ENCODE data around the gene DCBLD2.

Gene DCBLD2

DNA sequence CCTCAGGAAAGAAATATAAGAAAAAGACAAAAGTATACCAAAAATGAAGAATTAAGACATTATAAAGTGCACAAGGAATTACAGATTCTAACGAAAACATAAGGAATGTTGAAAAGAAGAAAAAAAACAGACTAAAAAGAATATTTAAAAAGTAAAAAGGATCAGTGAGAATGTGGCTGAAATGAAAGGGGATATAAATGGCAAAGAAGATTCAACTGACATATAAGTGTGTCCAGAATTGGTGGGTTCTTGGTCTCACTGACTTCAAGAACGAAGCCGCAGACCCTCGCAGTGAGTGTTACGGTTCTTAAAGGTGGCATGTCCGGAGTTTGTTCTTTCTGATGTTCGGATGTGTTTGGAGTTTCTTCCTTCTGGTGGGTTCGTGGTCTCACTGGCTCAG is 44.8 kb downstream of the DCBLD2 start:
- Histone ChIP-seq H3K4me1 (no peaks in the 10 kb centered on the region), H3K4me2 (ENCODE audit: low read length) (no peak overlapping the region), H3K9ac (no peak overlapping the region), H3K27me3 (ENCODE audit: control insufficient read depth, insufficient read depth, low read length) (no peaks in the 10 kb centered on the region), H2AFZ (no peak overlapping the region), H3K36me3 (ENCODE audit: control insufficient read depth, insufficient read depth, low read length) (no peaks in the 10 kb centered on the region), H3K4me3 (ENCODE audit: low read depth, low read length) (no peak overlapping the region), H3K79me2 (no peaks in the 10 kb centered on the region), H3K27ac (no peak overlapping the region), H3K9me3 (ENCODE audit: control insufficient read depth, low read length) (no peaks in the 10 kb centered on the region)
- TF ChIP-seq, protein P1, sequence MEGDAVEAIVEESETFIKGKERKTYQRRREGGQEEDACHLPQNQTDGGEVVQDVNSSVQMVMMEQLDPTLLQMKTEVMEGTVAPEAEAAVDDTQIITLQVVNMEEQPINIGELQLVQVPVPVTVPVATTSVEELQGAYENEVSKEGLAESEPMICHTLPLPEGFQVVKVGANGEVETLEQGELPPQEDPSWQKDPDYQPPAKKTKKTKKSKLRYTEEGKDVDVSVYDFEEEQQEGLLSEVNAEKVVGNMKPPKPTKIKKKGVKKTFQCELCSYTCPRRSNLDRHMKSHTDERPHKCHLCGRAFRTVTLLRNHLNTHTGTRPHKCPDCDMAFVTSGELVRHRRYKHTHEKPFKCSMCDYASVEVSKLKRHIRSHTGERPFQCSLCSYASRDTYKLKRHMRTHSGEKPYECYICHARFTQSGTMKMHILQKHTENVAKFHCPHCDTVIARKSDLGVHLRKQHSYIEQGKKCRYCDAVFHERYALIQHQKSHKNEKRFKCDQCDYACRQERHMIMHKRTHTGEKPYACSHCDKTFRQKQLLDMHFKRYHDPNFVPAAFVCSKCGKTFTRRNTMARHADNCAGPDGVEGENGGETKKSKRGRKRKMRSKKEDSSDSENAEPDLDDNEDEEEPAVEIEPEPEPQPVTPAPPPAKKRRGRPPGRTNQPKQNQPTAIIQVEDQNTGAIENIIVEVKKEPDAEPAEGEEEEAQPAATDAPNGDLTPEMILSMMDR (IDR thresholded peaks at IDR 0.05) = no peak

DNA sequence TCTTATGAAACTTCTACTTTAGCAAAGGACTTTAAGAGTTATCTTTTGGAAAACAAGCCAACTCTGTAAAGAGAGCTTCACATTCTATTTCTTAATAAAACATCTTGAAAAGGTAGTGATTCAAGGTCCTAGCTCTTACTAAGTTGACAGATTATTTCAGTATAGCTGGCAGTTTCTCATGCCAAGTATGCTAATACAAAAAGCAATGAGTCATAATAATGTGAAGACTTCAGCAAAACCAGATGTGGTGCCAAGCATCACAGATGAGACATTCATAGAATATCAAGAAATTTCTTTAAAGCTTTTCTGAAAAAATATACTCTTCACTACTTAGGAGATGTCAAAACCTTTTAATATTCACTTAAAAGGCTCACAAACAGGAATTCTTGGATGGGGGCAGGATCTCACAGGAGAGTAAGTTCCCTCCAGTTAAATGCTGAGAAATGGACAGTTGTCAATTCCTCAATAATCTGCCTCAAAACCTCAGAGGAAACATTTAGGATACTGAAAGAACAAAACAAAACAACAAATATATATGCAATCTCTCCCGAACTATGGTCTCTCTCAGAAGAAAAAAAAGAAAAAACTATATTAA is 45.6 kb downstream of the DCBLD2 start:
- TF ChIP-seq, protein P1 (IDR thresholded peaks at IDR 0.05) = no peak
- H3K27me3 ChIP-seq (ENCODE audit: control insufficient read depth, insufficient read depth, low read length) = no peaks in the 10 kb centered on the region
- H3K4me3 ChIP-seq (ENCODE audit: low read depth, low read length) = no peak overlapping the region
- no peak overlapping the region for H3K9ac ChIP-seq
- H3K4me1 ChIP-seq = no peaks in the 10 kb centered on the region
- H3K9me3 ChIP-seq (ENCODE audit: control insufficient read depth, low read length) = no peaks in the 10 kb centered on the region
- H2AFZ ChIP-seq = no peak overlapping the region
- H3K27ac ChIP-seq = no peak overlapping the region
- H3K4me2 ChIP-seq (ENCODE audit: low read length) = no peak overlapping the region
- no peaks in the 10 kb centered on the region for H3K79me2 ChIP-seq
- H3K36me3 ChIP-seq (ENCODE audit: control insufficient read depth, insufficient read depth, low read length) = no peaks in the 10 kb centered on the region

- H3K36me3 ChIP-seq (ENCODE audit: control insufficient read depth, insufficient read depth, low read length) = no peaks in the 10 kb centered on the region
- H3K4me2 ChIP-seq (ENCODE audit: low read length) = no peak overlapping the region
- H3K9ac ChIP-seq = no peak overlapping the region
- no peak overlapping the region for H2AFZ ChIP-seq
- TF ChIP-seq, protein P1 (IDR thresholded peaks at IDR 0.05) = no peak
- no peaks in the 10 kb centered on the region for H3K79me2 ChIP-seq
- no peaks in the 10 kb centered on the region for H3K9me3 ChIP-seq (ENCODE audit: control insufficient read depth, low read length)
- no peaks in the 10 kb centered on the region for H3K27me3 ChIP-seq (ENCODE audit: control insufficient read depth, insufficient read depth, low read length)
- H3K4me1 ChIP-seq = no peaks in the 10 kb centered on the region
- no peak overlapping the region for H3K4me3 ChIP-seq (ENCODE audit: low read depth, low read length)
- H3K27ac ChIP-seq = no peak overlapping the region
These were observed 53.4 kb downstream of the DCBLD2 start for GRCh38 chr3:98848108-98848507.

GRCh38 chr3:98846101-98846500 is 55.4 kb downstream of the DCBLD2 start:
- Histone ChIP-seq H3K4me2 (ENCODE audit: low read length) (no peak overlapping the region), H3K79me2 (no peaks in the 10 kb centered on the region), H3K9me3 (ENCODE audit: control insufficient read depth, low read length) (no peaks in the 10 kb centered on the region), H3K27me3 (ENCODE audit: control insufficient read depth, insufficient read depth, low read length) (no peaks in the 10 kb centered on the region), H3K4me3 (ENCODE audit: low read depth, low read length) (no peak overlapping the region), H3K9ac (no peak overlapping the region), H3K4me1 (no peaks in the 10 kb centered on the region), H3K36me3 (ENCODE audit: control insufficient read depth, insufficient read depth, low read length) (no peaks in the 10 kb centered on the region), H3K27ac (no peak overlapping the region), H2AFZ (no peak overlapping the region)
- TF ChIP-seq, protein P1 (IDR thresholded peaks at IDR 0.05) = no peak

GRCh38 chr3:98843266-98843959 is 58.1 kb downstream of the DCBLD2 start:
- Histone ChIP-seq H3K9me3 (ENCODE audit: control insufficient read depth, low read length) (no peaks in the 10 kb centered on the region), H2AFZ (no peak overlapping the region), H3K9ac (no peak overlapping the region), H3K4me2 (ENCODE audit: low read length) (no peak overlapping the region), H3K4me3 (ENCODE audit: low read depth, low read length) (no peak overlapping the region), H3K27me3 (ENCODE audit: control insufficient read depth, insufficient read depth, low read length) (no peaks in the 10 kb centered on the region), H3K79me2 (no peaks in the 10 kb centered on the region), H3K27ac (no peak overlapping the region), H3K36me3 (ENCODE audit: control insufficient read depth, insufficient read depth, low read length) (no peaks in the 10 kb centered on the region), H3K4me1 (no peaks in the 10 kb centered on the region)
- TF ChIP-seq, protein P1 (IDR thresholded peaks at IDR 0.05) = no peak
